HG03575 (cell line): ENCODE results near the gene PPP1R1B.

Source experiments
- ATAC-seq: cut with Tn5 transposase; IDR thresholded peaks from one replicate; pipeline ENCODE4 v1.9.1; 2021; ENCODE audit not compliant: unreplicated experiment, insufficient number of reproducible peaks, low FRiP score; ENCODE audit errors: extremely low read depth

The PPP1R1B gene

GRCh38 chr17:39628655-39629493, 2.1 kb downstream of the PPP1R1B start:
- ATAC-seq = no peak

GRCh38 chr17:39629494-39629880, 2.7 kb downstream of the PPP1R1B start:
- ATAC-seq = no peak

GRCh38 chr17:39629898-39630297, 3.1 kb downstream of the PPP1R1B start:
- no peak for ATAC-seq

GRCh38 chr17:39631403-39631802, 4.7 kb downstream of the PPP1R1B start:
- no peak for ATAC-seq

GRCh38 chr17:39632153-39632941, 5.6 kb downstream of the PPP1R1B start:
- no peak for ATAC-seq

- no peak for ATAC-seq
These were observed 6.9 kb downstream of the PPP1R1B start for GRCh38 chr17:39633570-39634183.

GRCh38 chr17:39634384-39634871, 7.7 kb downstream of the PPP1R1B start:
- ATAC-seq = no peak

GRCh38 chr17:39635614-39636176, 8.9 kb downstream of the PPP1R1B start:
- no peak for ATAC-seq

- peak; percentile 28 for ATAC-seq
These were observed 9.8 kb downstream of the PPP1R1B start for GRCh38 chr17:39636587-39636926.

GRCh38 chr17:39636927-39637736, 10.4 kb downstream of the PPP1R1B start, which contains the start of gene STARD3:
Gene STARD3, plus strand, starts transcription at chr17:39637144. Its CDS starts 16,388 bp downstream, at chr17:39653532.
- peak; percentile 45 for ATAC-seq

GRCh38 chr17:39638317-39638716, 11.6 kb downstream of the PPP1R1B start:
- ATAC-seq = no peak

- ATAC-seq = no peak
These were observed 12.3 kb downstream of the PPP1R1B start for GRCh38 chr17:39639043-39639442.

GRCh38 chr17:39639566-39640458, 13.1 kb downstream of the PPP1R1B start:
- no peak for ATAC-seq

- no peak for ATAC-seq
These were observed 13.9 kb downstream of the PPP1R1B start for GRCh38 chr17:39640591-39641031.

- no peak for ATAC-seq
These were observed 14.3 kb downstream of the PPP1R1B start for GRCh38 chr17:39641097-39641496.

- no peak for ATAC-seq
These were observed 15.1 kb downstream of the PPP1R1B start for GRCh38 chr17:39641883-39642282.

GRCh38 chr17:39642291-39643074, 15.7 kb downstream of the PPP1R1B start:
- ATAC-seq = no peak
